Measurements from ENCODE around the gene VAMP2. TPM values are rescaled to one million over a fixed set of nuclear protein-coding genes. Genes with fewer than 3 reads are reported as not detected.

Gene VAMP2
- total RNA-seq, 1 donor from 2014 or later: 77.0 TPM

DNA sequence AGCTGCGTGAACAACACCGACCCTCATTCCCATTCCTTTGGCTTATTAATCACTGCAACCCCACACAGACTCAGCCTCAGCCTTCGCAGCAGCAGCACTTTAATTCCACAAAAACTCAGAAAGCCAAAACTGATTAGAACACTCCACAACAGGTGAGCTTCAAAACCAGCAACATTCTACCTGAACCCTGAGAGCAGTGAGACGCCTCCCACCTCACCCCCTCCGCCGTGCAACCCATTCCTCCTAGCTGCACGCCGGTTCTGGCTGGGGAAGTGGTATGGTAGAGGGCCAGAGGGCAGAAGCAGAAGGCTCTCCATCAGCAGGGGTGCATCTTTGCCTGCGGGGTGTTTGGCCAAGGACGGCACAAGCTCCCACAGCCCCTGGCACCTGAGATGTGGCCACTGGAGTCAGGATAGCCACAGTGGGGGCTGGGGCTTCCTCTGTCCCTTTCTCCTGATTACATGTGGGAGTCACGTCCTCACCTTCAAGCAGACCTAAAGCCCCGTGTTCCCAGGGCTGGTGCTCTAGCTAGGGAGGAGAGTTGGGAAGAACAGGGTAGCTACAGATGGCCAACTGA lies 25.6 kb upstream of the VAMP2 start:
- Histone ChIP-seq H3K9me3 (no peaks in the 10 kb centered on the region), H3K4me3 (peak overlapping the region; percentile 97), H3K27me3 (ENCODE audit: low read depth) (no peaks in the 10 kb centered on the region), H3K36me3 (no peaks in the 10 kb centered on the region), H3K4me1 (peaks cover 59% of the 10 kb centered on the region), H3K27ac (peak overlapping the region; percentile 98)
- DNase-seq: no peak
- intact Hi-C loops (cut with DNase I): no loop called here
- TF ChIP-seq, protein P1, sequence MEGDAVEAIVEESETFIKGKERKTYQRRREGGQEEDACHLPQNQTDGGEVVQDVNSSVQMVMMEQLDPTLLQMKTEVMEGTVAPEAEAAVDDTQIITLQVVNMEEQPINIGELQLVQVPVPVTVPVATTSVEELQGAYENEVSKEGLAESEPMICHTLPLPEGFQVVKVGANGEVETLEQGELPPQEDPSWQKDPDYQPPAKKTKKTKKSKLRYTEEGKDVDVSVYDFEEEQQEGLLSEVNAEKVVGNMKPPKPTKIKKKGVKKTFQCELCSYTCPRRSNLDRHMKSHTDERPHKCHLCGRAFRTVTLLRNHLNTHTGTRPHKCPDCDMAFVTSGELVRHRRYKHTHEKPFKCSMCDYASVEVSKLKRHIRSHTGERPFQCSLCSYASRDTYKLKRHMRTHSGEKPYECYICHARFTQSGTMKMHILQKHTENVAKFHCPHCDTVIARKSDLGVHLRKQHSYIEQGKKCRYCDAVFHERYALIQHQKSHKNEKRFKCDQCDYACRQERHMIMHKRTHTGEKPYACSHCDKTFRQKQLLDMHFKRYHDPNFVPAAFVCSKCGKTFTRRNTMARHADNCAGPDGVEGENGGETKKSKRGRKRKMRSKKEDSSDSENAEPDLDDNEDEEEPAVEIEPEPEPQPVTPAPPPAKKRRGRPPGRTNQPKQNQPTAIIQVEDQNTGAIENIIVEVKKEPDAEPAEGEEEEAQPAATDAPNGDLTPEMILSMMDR (IDR thresholded peaks at IDR 0.05): no peak
- no peak for ATAC-seq

DNA sequence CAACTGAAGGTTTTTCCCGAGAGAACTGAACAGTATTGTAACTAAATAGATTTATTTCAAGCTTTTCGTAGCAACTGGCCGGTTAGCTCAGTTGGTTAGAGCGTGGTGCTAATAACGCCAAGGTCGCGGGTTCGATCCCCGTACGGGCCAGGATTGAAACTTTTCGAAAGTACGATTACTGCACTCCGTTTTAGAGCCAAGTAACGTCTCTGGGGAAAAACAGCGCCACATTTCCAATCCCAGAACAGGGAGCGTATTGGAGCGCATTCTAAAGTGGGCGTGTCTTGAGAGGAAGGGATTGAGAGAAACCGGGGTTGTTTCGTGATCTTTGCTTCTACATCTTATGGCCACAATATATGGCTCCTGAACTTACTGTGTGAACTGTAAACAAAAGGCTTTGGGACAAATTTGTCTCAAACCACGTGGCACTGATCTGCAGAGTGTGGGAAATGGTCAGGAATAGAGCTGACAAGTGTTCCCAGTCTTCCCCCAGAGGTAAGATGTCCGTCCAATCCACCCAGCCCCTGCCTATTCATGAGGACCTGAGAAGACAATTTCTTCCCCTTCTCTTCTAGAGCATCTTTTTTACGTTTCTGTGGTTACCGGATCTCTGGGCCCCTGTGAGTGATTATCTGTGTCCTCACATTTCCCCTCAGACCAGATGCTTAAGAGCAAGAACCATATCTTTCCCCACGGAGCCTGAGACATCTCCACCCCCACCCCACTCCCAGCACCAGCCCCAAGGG lies 24.9 kb upstream of the VAMP2 start:
- intact Hi-C loops (cut with DNase I): no loop called here
- TF ChIP-seq, protein P1 (IDR thresholded peaks at IDR 0.05): peak; percentile 6
- Histone ChIP-seq H3K27ac (peak overlapping the region; percentile 98), H3K36me3 (no peaks in the 10 kb centered on the region), H3K27me3 (ENCODE audit: low read depth) (no peaks in the 10 kb centered on the region), H3K4me1 (peaks cover 52% of the 10 kb centered on the region), H3K4me3 (peak overlapping the region; percentile 97), H3K9me3 (no peaks in the 10 kb centered on the region)
- ATAC-seq (peak; percentile 69 to 71), DNase-seq (peak; percentile 87)

DNA sequence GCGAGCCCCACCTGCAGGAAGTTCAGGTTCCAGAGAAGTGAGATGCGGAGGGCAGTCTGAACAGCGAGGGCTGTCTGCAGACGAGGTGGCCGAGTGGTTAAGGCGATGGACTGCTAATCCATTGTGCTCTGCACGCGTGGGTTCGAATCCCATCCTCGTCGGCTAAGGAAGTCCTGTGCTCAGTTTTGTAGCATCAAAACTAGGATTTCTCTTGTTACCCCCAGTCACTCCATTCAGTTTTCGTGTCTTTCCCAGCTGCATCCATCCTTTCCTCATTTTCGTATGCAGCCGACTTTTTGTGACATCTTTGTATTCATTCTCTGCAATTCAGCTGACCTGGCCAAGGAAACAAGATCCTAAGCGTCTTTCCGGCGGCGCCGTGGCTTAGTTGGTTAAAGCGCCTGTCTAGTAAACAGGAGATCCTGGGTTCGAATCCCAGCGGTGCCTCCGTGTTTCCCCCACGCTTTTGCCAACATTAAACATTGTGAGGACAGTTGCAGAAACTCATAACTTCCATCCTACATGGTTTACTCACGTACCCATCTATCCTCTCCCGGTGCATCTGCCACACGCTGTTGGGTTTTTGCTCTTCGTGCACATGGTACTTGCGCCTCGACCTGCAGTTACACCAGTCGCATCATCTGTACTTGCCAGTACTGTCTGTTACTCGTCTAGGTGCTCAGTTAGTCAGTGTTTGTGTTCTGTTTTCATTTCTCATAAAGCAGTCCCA lies 24.2 kb upstream of the VAMP2 start:
- ATAC-seq (peak; percentile 76 to 78), DNase-seq (peak; percentile 91)
- H3K27me3 ChIP-seq (ENCODE audit: low read depth): no peaks in the 10 kb centered on the region
- peaks cover 45% of the 10 kb centered on the region for H3K4me1 ChIP-seq
- H3K36me3 ChIP-seq: no peaks in the 10 kb centered on the region
- TF ChIP-seq, protein P1 (IDR thresholded peaks at IDR 0.05): peak; percentile 30
- H3K27ac ChIP-seq: peak overlapping the region; percentile 98
- intact Hi-C loops (cut with DNase I): no loop called here
- H3K4me3 ChIP-seq: peak overlapping the region; percentile 97
- H3K9me3 ChIP-seq: no peaks in the 10 kb centered on the region

DNA sequence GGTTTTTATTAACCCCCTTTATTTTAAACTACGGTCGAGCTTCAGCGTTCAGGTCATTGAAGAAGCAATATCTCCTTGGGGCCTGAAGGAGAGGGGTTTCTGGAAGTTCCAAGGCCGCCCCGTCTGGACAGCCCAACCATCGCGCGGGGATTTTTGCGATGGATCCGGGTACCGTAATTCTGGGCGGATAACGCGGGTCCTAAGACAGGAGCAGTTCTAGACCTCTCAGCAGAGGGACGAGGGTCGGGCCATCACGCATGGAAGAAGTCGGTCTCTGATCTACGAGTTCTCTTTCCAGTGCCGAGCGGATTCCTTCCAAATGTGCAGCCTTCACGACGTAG lies 23.7 kb upstream of the VAMP2 start:
- ATAC-seq: no peak

More for the DNA sequence above, 23.7 kb upstream of the VAMP2 start:
- intact Hi-C loops (cut with DNase I): no loop called here
- Histone ChIP-seq H3K9me3 (no peaks in the 10 kb centered on the region), H3K36me3 (no peaks in the 10 kb centered on the region), H3K27me3 (ENCODE audit: low read depth) (no peaks in the 10 kb centered on the region), H3K4me3 (peak overlapping the region; percentile 97), H3K27ac (peak overlapping the region; percentile 98), H3K4me1 (peaks cover 40% of the 10 kb centered on the region)
- TF ChIP-seq, protein P1 (IDR thresholded peaks at IDR 0.05): no peak
- DNase-seq: no peak
